Fibroblast of skin of right biceps (primary cell): Measurements from ENCODE around the gene PTPRN2.
"Not testable (repeated sequence)": the region's sequence is repeated elsewhere in the genome, so short reads cannot be mapped to it uniquely, and the experiment has no call there.

Source experiments
- DNase-seq: peaks from one replicate; pipeline ENCODE4 v3.0.0-alpha.2; 2013

The PTPRN2 gene

GRCh38 chr7:158244430-158244829 lies 343.2 kb downstream of the PTPRN2 start:
- no peak for DNase-seq

GRCh38 chr7:158241919-158242318 lies 345.7 kb downstream of the PTPRN2 start:
- DNase-seq: no peak

GRCh38 chr7:158240801-158241200 lies 346.8 kb downstream of the PTPRN2 start:
- no peak for DNase-seq

- no peak for DNase-seq
Measured at GRCh38 chr7:158239290-158239981, 348.2 kb downstream of the PTPRN2 start.

- DNase-seq: no peak
Measured at GRCh38 chr7:158238616-158239289, 348.9 kb downstream of the PTPRN2 start.

- no peak for DNase-seq
Measured at GRCh38 chr7:158237672-158238335, 349.8 kb downstream of the PTPRN2 start.

- DNase-seq: no peak
Measured at GRCh38 chr7:158236400-158236799, 351.2 kb downstream of the PTPRN2 start.

- DNase-seq: no peak
Measured at GRCh38 chr7:158235862-158236261, 351.8 kb downstream of the PTPRN2 start.

- no peak for DNase-seq
Measured at GRCh38 chr7:158229945-158230344, 357.7 kb downstream of the PTPRN2 start.

GRCh38 chr7:158228986-158229385 lies 358.6 kb downstream of the PTPRN2 start:
- DNase-seq: no peak

GRCh38 chr7:158228131-158228530 lies 359.5 kb downstream of the PTPRN2 start:
- no peak for DNase-seq

- no peak for DNase-seq
Measured at GRCh38 chr7:158227258-158227984, 360.2 kb downstream of the PTPRN2 start.

- DNase-seq: no peak
Measured at GRCh38 chr7:158216198-158216597, 371.4 kb downstream of the PTPRN2 start.

GRCh38 chr7:158209435-158209834 lies 378.2 kb downstream of the PTPRN2 start:
- no peak for DNase-seq

GRCh38 chr7:158206341-158206740 lies 381.3 kb downstream of the PTPRN2 start:
- no peak for DNase-seq

GRCh38 chr7:158204453-158204852 lies 383.2 kb downstream of the PTPRN2 start:
- DNase-seq: no peak

- DNase-seq: not testable (repeated sequence)
Measured at GRCh38 chr7:158203948-158204347, 383.7 kb downstream of the PTPRN2 start.

- no peak for DNase-seq
Measured at GRCh38 chr7:158194365-158194900, 393.2 kb downstream of the PTPRN2 start.

GRCh38 chr7:158193446-158193845 lies 394.2 kb downstream of the PTPRN2 start:
- no peak for DNase-seq

GRCh38 chr7:158192956-158193355 lies 394.7 kb downstream of the PTPRN2 start:
- DNase-seq: no peak

GRCh38 chr7:158192184-158192835 lies 395.3 kb downstream of the PTPRN2 start:
- no peak for DNase-seq

- no peak for DNase-seq
Measured at GRCh38 chr7:158191671-158192070, 396.0 kb downstream of the PTPRN2 start.

GRCh38 chr7:158190756-158191155 lies 396.9 kb downstream of the PTPRN2 start:
- no peak for DNase-seq
